PC-9 (cell line): ENCODE results near the gene GID8. TPM values are rescaled to one million over a fixed set of nuclear protein-coding genes. Genes with fewer than 3 reads are reported as not detected.

Experiments used
- BruUV-seq: library from RNA; stranded (reverse); fragments of 400-500 nt; replicated peaks from 2 replicates; lab custom pipeline; 2021; lab: Mats Ljungman, UMichigan
- CTCF ChIA-PET: fragments of 300-600 bp; sonication (Branson Sonifier 250); formaldehyde crosslinking; loops from one replicate; lab custom pipeline; 2022; ENCODE audit warnings: antibody characterized with exemption; lab: Charles Lee
- POLR2A ChIA-PET: fragments of 300-600 bp; sonication (Branson Sonifier 250); formaldehyde crosslinking; loops from one replicate; lab custom pipeline; 2022; ENCODE audit warnings: antibody characterized with exemption; ENCODE audit not compliant: unreplicated experiment; lab: Charles Lee
- DNase-seq, 2 experiments: peaks; one replicate each; pipeline versions ENCODE4 v3.0.0 to v3.0.0-alpha.2; 2015 to 2022; ENCODE audit warnings: mixed read lengths in 1 of 2
- H2AFZ ChIP-seq: fragments of 200-600 bp; sonication (generic); 2 replicates; pipeline ENCODE4 v1.8.1; 2017; ENCODE audit warnings: antibody characterized with exemption
- H3F3A ChIP-seq: fragments of 200-600 bp; sonication (generic); 2 replicates; pipeline ENCODE4 v1.8.1; 2017; ENCODE audit warnings: antibody characterized with exemption, mild to moderate bottlenecking, low read depth; ENCODE audit not compliant: insufficient read depth
- H3K27ac ChIP-seq: fragments of 200-600 bp; sonication (generic); 2 replicates; pipeline ENCODE4 v1.6.1; 2016; ENCODE audit warnings: mixed run types
- H3K27me3 ChIP-seq: fragments of 200-600 bp; sonication (generic); 2 replicates; pipeline ENCODE4 v1.6.1; 2016; ENCODE audit warnings: low read depth, mixed run types; ENCODE audit not compliant: insufficient read depth
- H3K36me3 ChIP-seq: fragments of 200-600 bp; sonication (generic); 2 replicates; pipeline ENCODE4 v1.6.1; 2016; ENCODE audit warnings: low read depth, mixed run types
- H3K4me1 ChIP-seq: fragments of 200-600 bp; sonication (generic); replicated peaks from 2 replicates; pipeline ENCODE4 v1.6.1; 2016; ENCODE audit warnings: mixed run types; ENCODE audit not compliant: insufficient read depth
- H3K4me2 ChIP-seq: fragments of 200-600 bp; sonication (generic); 2 replicates; pipeline ENCODE4 v1.6.1; 2017; ENCODE audit warnings: mixed run types
- H3K4me3 ChIP-seq: fragments of 200-600 bp; sonication (generic); 2 replicates; pipeline ENCODE4 v1.6.1; 2016; ENCODE audit warnings: mixed run types
- H3K79me2 ChIP-seq: fragments of 200-600 bp; sonication (generic); 2 replicates; pipeline ENCODE4 v1.6.1; 2017; ENCODE audit warnings: low read depth, mixed run types
- H3K9me2 ChIP-seq: fragments of 200-600 bp; sonication (generic); 2 replicates; pipeline ENCODE4 v1.8.1; 2017; ENCODE audit warnings: mild to moderate bottlenecking; ENCODE audit not compliant: insufficient read depth
- H3K9me3 ChIP-seq: fragments of 200-600 bp; sonication (generic); 2 replicates; pipeline ENCODE4 v1.8.1; 2016; ENCODE audit warnings: low read depth; ENCODE audit not compliant: insufficient read depth
- H4K20me1 ChIP-seq: fragments of 200-600 bp; sonication (generic); 2 replicates; pipeline ENCODE4 v1.8.1; 2017; ENCODE audit not compliant: insufficient read depth
- EZH2 ChIP-seq: fragments of 200-600 bp; sonication (generic); IDR thresholded peaks from 2 replicates; pipeline ENCODE4 v1.8.0; 2017; ENCODE audit warnings: antibody characterized with exemption, low read depth
- intact Hi-C: fragments of 100-400 bp; cut with micrococcal nuclease; formaldehyde crosslinking; loops from one replicate; pipeline ENCODE4 v1.10.0; 2022; ENCODE audit not compliant: unreplicated experiment
- total RNA-seq: library from RNA; stranded (reverse); gene quantifications from 2 replicates; pipeline ENCODE4 v1.2.3, GENCODE V29; 2021
- TF ChIP-seq, protein P1 (sequence below): fragments of 200-600 bp; sonication (generic); conservative IDR thresholded peaks from 2 replicates; pipeline ENCODE4 v1.6.1; 2017; ENCODE audit warnings: mixed run types, antibody characterized with exemption, mild to moderate bottlenecking, moderate library complexity

The GID8 gene
- total RNA-seq, 1 experiment from 2014 or later = 45.7 TPM

DNA sequence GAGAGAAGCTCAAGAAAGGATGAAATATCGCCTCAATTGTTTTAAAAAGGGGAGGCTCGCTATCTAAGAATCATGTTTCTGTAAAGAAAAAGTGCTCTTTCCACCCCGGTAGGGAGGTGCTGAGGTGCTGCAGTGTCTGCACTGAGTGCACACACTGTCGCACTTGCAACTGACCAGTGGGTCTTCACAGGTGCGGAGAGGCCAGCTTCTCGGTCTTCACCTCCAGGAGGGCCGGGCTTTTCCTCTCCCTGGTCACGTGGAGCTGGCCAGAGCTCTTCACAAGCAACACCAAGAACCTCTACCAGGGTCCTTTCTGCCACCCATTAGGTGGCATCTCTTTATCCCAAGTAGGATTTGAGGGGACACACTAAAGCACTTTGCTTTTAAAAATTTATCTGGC lies 48.5 kb upstream of the GID8 start:
- intact Hi-C loops = no loop called here
- ChIA-PET CTCF (no interaction called here), POLR2A (no interaction called here)
- no peak overlapping the region for H3K4me2 ChIP-seq
- no peaks in the 10 kb centered on the region for H3K9me3 ChIP-seq
- no peaks in the 10 kb centered on the region for H3K79me2 ChIP-seq
- no peak overlapping the region for H3K27ac ChIP-seq
- TF ChIP-seq, protein P1, sequence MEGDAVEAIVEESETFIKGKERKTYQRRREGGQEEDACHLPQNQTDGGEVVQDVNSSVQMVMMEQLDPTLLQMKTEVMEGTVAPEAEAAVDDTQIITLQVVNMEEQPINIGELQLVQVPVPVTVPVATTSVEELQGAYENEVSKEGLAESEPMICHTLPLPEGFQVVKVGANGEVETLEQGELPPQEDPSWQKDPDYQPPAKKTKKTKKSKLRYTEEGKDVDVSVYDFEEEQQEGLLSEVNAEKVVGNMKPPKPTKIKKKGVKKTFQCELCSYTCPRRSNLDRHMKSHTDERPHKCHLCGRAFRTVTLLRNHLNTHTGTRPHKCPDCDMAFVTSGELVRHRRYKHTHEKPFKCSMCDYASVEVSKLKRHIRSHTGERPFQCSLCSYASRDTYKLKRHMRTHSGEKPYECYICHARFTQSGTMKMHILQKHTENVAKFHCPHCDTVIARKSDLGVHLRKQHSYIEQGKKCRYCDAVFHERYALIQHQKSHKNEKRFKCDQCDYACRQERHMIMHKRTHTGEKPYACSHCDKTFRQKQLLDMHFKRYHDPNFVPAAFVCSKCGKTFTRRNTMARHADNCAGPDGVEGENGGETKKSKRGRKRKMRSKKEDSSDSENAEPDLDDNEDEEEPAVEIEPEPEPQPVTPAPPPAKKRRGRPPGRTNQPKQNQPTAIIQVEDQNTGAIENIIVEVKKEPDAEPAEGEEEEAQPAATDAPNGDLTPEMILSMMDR = no peak
- TF ChIP-seq EZH2 = no peak
- H3K4me3 ChIP-seq = no peak overlapping the region
- no TSS peak for BruUV-seq
- H2AFZ ChIP-seq = no peak overlapping the region
- H3K4me1 ChIP-seq = no peaks in the 10 kb centered on the region
- no peaks in the 10 kb centered on the region for H3K9me2 ChIP-seq
- no peak for DNase-seq
- H3K27me3 ChIP-seq = no peaks in the 10 kb centered on the region
- peaks cover 13% of the 10 kb centered on the region for H4K20me1 ChIP-seq
- peaks cover 33% of the 10 kb centered on the region for H3F3A ChIP-seq
- H3K36me3 ChIP-seq = peaks cover 40% of the 10 kb centered on the region

DNA sequence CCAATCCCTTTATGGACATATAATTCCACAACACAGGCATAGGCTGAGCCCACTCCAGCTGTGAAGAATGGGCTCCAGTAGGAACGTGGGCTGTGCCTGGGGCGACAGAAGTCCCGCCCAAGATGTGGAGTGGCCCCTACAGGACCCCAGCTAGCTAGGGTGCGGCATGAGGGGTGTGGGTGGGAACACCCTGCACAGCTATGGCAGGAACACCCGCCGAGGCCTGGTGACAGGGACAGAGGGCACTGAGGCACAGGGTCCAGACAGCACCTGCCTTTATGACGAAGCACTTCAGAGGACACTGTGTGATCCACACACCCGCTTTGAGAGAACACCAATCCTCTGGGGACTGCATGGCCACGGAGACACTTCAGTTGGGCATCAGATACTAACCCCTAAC lies 48.1 kb upstream of the GID8 start:
- Histone ChIP-seq H3K27ac (no peak overlapping the region), H3F3A (peaks cover 35% of the 10 kb centered on the region), H3K9me3 (no peaks in the 10 kb centered on the region), H4K20me1 (peaks cover 13% of the 10 kb centered on the region), H3K9me2 (no peaks in the 10 kb centered on the region), H3K27me3 (no peaks in the 10 kb centered on the region), H3K79me2 (no peaks in the 10 kb centered on the region), H3K4me2 (no peak overlapping the region), H2AFZ (no peak overlapping the region), H3K4me3 (no peak overlapping the region), H3K4me1 (no peaks in the 10 kb centered on the region), H3K36me3 (peaks cover 40% of the 10 kb centered on the region)
- TF ChIP-seq, protein P1 = no peak
- no peak for TF ChIP-seq EZH2
- no TSS peak for BruUV-seq
- intact Hi-C loops = no loop called here
- DNase-seq = no peak
- ChIA-PET CTCF (no interaction called here), POLR2A (no interaction called here)

DNA sequence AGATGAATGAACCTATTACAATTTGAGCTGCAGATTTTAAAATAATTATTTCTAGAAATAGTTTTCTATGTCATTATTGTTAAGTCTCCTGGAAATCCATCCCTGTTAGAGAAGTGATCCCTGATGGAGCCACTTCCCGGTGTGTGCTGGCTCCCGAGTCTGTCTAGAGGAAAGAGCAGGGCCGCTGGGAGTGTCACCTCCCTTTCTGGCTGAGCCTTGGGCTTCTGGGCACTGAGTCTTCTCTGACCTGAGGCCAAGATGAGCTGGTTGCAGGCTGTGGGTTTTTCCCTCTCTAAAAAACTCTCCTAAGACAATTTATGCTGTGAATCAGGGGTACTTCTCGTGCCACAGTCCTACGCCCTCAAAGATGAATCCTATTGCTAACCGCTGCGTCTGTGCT lies 47.5 kb upstream of the GID8 start:
- intact Hi-C loops = no loop called here
- CTCF ChIA-PET = no interaction called here
- Histone ChIP-seq H3K4me1 (no peaks in the 10 kb centered on the region), H4K20me1 (peaks cover 16% of the 10 kb centered on the region), H3K36me3 (peaks cover 45% of the 10 kb centered on the region), H3K9me2 (no peaks in the 10 kb centered on the region), H3F3A (peaks cover 41% of the 10 kb centered on the region), H3K79me2 (no peaks in the 10 kb centered on the region), H3K27ac (no peak overlapping the region), H3K9me3 (no peaks in the 10 kb centered on the region), H3K4me2 (no peak overlapping the region), H3K4me3 (no peak overlapping the region), H2AFZ (no peak overlapping the region), H3K27me3 (no peaks in the 10 kb centered on the region)
- TF ChIP-seq EZH2 = no peak
- TF ChIP-seq, protein P1 = no peak
- no TSS peak for BruUV-seq
- POLR2A ChIA-PET = no interaction called here
- DNase-seq = no peak
